Thyroid gland (tissue), 4 donors: ENCODE data around the gene ADSS1.

Source experiments
- CTCF ChIP-seq, 6 experiments: fragments of 200-600 bp in 3 of 6; fragments of 450-650 bp in 3 of 6; sonication (generic) in 3 of 6; IDR thresholded peaks; one replicate each; pipeline ENCODE4 v1.5.1; 2016 to 2019; ENCODE audit warnings: antibody characterized with exemption in 6 of 6, mild to moderate bottlenecking in 2 of 6, inconsistent platforms in 1 of 6, moderate library complexity in 1 of 6
- POLR2A ChIP-seq, 2 donors: fragments of 450-650 bp; IDR thresholded peaks; one replicate each; pipeline ENCODE4 v1.6.1; 2017; ENCODE audit warnings: antibody characterized with exemption in 2 of 2, mild to moderate bottlenecking in 2 of 2, moderate library complexity in 1 of 2

GRCh38 chr14:104680056-104680805 is 43.8 kb upstream of the ADSS1 start:
- TF ChIP-seq CTCF (IDR thresholded peaks at IDR 0.05) (no peak), POLR2A (IDR thresholded peaks at IDR 0.05) (no peak)
